ENCODE data around the gene POLD2. TPM values are rescaled to one million over a fixed set of nuclear protein-coding genes. Genes with fewer than 3 reads are reported as not detected.

The POLD2 gene
- total and polyA plus RNA-seq, 2 of the 8 experiments (the other 6 are each of a cell fraction or from before 2014, with no cell fraction given) = 148 to 214 TPM

Small RNAs within 50 kb of the gene (microRNA-seq; reads per million reads assigned to microRNA genes)
- 0.20 to 0.23 reads per million in 2 experiments for gene MIR6838 (ENCODE audit: borderline microRNAs expressed in 2 of 2, borderline number of aligned reads in 2 of 2, borderline replicate concordance in 1 of 2)

Small RNAs within 50 kb of the gene (small RNA-seq; reads per million reads assigned to genes)
- gene RNA5SP230 (ENCODE audit: insufficient read depth) = not detected

Other genes starting within 250 kb of the POLD2 start
- 18.2 and 18.7 TPM in 2 replicates for gene URGCP, start 217.0 kb downstream of the POLD2 start, total RNA-seq (2021; fragmentation: NEBNext Ultra II Directional; extraction: Animal tissue kit (Norgen Biotek cat#: 25700))
- gene URGCP, start 217.0 kb downstream of the POLD2 start, polyA plus RNA-seq (2011; rRNA removed) = 9.0 and 10.7 TPM in 2 replicates
- 3.4 and 5.2 TPM in 2 replicates for gene UBE2D4, start 197.1 kb downstream of the POLD2 start, total RNA-seq (2021; fragmentation: NEBNext Ultra II Directional; extraction: Animal tissue kit (Norgen Biotek cat#: 25700))
- gene UBE2D4, start 197.1 kb downstream of the POLD2 start, polyA plus RNA-seq (2011; rRNA removed) = 8.8 and 9.4 TPM in 2 replicates
- gene SPDYE1, start 125.7 kb downstream of the POLD2 start, total RNA-seq (2021; fragmentation: NEBNext Ultra II Directional; extraction: Animal tissue kit (Norgen Biotek cat#: 25700)) = not detected in 2 replicates
- gene SPDYE1, start 125.7 kb downstream of the POLD2 start, polyA plus RNA-seq (2011; rRNA removed) = not detected in 2 replicates
- 30.9 and 32.1 TPM in 2 replicates for gene DBNL, start 78.8 kb downstream of the POLD2 start, total RNA-seq (2021; fragmentation: NEBNext Ultra II Directional; extraction: Animal tissue kit (Norgen Biotek cat#: 25700))
- gene DBNL, start 78.8 kb downstream of the POLD2 start, polyA plus RNA-seq (2011; rRNA removed) = 56.6 and 63.1 TPM in 2 replicates
- 1.4 and 2.1 TPM in 2 replicates for gene PGAM2, start 58.0 kb downstream of the POLD2 start, total RNA-seq (2021; fragmentation: NEBNext Ultra II Directional; extraction: Animal tissue kit (Norgen Biotek cat#: 25700))
- gene PGAM2, start 58.0 kb downstream of the POLD2 start, polyA plus RNA-seq (2011; rRNA removed) = 2.9 and 4.3 TPM in 2 replicates
- gene POLM, start 41.0 kb downstream of the POLD2 start, total RNA-seq (2021; fragmentation: NEBNext Ultra II Directional; extraction: Animal tissue kit (Norgen Biotek cat#: 25700)) = 14.5 and 14.9 TPM in 2 replicates
- gene POLM, start 41.0 kb downstream of the POLD2 start, polyA plus RNA-seq (2011; rRNA removed) = 12.0 and 20.4 TPM in 2 replicates
- gene AEBP1, start 19.2 kb downstream of the POLD2 start, total RNA-seq (2021; fragmentation: NEBNext Ultra II Directional; extraction: Animal tissue kit (Norgen Biotek cat#: 25700)) = 39.4 and 41.2 TPM in 2 replicates
- 10.4 and 18.4 TPM in 2 replicates for gene AEBP1, start 19.2 kb downstream of the POLD2 start, polyA plus RNA-seq (2011; rRNA removed)
- 3.3 and 3.6 TPM in 2 replicates for gene MYL7, start 17.8 kb upstream of the POLD2 start, total RNA-seq (2021; fragmentation: NEBNext Ultra II Directional; extraction: Animal tissue kit (Norgen Biotek cat#: 25700))
- gene MYL7, start 17.8 kb upstream of the POLD2 start, polyA plus RNA-seq (2011; rRNA removed) = 1.4 and 3.4 TPM in 2 replicates
- 4.1 and 4.9 TPM in 2 replicates for gene GCK, start 65.9 kb upstream of the POLD2 start, total RNA-seq (2021; fragmentation: NEBNext Ultra II Directional; extraction: Animal tissue kit (Norgen Biotek cat#: 25700))
- gene GCK, start 65.9 kb upstream of the POLD2 start, polyA plus RNA-seq (2011; rRNA removed) = 2.4 and 4.3 TPM in 2 replicates
- gene YKT6, start 77.4 kb upstream of the POLD2 start, total RNA-seq (2021; fragmentation: NEBNext Ultra II Directional; extraction: Animal tissue kit (Norgen Biotek cat#: 25700)) = 103 and 108 TPM in 2 replicates
- 75.3 and 86.9 TPM in 2 replicates for gene YKT6, start 77.4 kb upstream of the POLD2 start, polyA plus RNA-seq (2011; rRNA removed)
- 0.15 and 0.17 TPM in 2 replicates for gene CAMK2B, start 202.0 kb upstream of the POLD2 start, total RNA-seq (2021; fragmentation: NEBNext Ultra II Directional; extraction: Animal tissue kit (Norgen Biotek cat#: 25700))
- 0.05 and 0.14 TPM in 2 replicates for gene CAMK2B, start 202.0 kb upstream of the POLD2 start, polyA plus RNA-seq (2011; rRNA removed)

All from H1 (cell line).